Suppressor macrophage treated with lipopolysaccharide for 1 hour (primary cell): ENCODE data around the gene OVCA2.

ENCODE experiments used
- DNase-seq, 3 donors: peaks; one replicate each; pipeline ENCODE4 v3.0.0-alpha.2; 2020 to 2022

OVCA2 gene

DNA sequence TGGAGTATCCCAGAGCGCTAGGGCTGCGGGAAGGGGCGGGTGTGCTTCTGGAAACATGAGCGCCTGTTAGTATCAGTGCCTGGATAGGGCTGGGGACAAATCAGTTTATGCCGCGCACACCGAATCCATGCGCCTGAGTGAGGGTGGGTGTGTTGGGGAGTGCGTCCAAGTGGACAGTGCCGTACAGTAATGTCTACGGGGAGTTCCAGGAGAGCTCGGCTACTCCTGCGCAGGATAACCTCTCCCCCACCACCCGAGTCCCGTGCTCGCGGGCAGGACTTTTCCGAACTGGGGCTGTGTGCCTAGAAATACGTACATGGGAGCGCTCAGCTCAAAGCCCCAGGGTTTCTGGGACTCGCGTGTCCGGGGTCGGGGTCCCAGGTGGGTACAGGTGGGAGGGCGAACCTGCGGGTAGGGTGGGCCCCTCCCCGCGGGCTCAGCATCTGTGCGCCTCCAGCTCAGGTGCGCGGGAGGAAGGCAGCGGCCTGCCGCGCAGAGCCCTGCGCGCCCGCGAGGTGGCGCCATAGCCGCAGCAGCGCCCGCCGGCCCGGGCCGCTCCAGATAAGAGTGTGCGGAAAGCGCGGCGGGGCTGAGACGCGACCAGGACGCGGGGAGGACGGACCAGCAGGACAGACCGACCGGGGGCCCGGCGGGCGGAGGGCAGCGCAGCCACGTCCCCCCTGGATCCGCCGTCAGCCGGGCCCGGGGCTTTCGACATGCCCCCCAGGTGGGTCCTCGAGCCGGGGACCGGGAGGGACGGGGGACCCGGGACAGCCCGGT, 12.9 kb downstream of the OVCA2 start, which contains the start of gene HIC1:
HIC1 (plus strand) TSS at position 592 of the 780 bp plus-strand sequence. CDS start 1,588 bp downstream, outside the sequence.
- peak; percentile 73 to 92 (median 84) for DNase-seq

DNA sequence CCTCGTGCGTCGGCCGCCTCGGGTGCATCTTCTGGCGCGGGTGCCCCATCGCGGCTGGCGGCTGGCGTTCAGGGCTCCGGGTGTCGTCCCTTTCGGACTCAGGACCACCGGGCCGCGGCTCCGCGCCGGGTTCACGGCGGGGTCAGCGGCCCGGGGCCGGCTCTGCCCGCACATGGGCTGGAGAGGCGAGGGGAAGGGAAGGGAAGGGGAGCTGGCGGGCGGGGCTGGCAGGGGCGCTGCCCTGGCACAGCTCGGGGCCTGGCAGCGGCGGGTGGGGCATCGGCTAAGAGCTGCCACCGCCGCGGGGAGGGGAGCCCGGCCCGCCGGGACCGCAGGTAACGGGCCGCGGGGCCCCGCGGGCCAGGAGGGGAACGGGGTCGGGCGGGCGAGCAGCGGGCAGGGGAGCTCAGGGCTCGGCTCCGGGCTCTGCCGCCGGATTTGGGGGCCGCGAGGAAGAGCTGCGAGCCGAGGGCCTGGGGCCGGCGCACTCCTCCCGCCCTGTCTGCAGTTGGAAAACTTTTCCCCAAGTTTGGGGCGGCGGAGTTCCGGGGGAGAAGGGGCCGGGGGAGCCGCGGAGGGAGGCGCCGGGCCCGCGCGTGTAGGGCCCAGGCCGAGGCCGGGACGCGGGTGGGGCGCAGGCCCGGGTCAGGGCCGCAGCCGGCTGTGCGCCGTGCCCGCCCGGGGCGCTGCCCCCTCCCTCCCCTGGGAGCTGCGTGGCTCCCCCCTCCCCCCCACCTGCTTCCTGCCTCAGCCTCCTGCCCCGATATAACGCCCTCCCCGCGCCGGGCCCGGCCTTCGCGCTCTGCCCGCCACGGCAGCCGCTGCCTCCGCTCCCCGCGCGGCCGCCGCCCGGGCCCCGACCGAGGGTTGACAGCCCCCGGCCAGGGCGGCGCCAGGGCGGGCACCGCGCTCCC, 13.7 kb downstream of the OVCA2 start:
- peak in 1 of 3 donors; percentile 44 for DNase-seq

DNA sequence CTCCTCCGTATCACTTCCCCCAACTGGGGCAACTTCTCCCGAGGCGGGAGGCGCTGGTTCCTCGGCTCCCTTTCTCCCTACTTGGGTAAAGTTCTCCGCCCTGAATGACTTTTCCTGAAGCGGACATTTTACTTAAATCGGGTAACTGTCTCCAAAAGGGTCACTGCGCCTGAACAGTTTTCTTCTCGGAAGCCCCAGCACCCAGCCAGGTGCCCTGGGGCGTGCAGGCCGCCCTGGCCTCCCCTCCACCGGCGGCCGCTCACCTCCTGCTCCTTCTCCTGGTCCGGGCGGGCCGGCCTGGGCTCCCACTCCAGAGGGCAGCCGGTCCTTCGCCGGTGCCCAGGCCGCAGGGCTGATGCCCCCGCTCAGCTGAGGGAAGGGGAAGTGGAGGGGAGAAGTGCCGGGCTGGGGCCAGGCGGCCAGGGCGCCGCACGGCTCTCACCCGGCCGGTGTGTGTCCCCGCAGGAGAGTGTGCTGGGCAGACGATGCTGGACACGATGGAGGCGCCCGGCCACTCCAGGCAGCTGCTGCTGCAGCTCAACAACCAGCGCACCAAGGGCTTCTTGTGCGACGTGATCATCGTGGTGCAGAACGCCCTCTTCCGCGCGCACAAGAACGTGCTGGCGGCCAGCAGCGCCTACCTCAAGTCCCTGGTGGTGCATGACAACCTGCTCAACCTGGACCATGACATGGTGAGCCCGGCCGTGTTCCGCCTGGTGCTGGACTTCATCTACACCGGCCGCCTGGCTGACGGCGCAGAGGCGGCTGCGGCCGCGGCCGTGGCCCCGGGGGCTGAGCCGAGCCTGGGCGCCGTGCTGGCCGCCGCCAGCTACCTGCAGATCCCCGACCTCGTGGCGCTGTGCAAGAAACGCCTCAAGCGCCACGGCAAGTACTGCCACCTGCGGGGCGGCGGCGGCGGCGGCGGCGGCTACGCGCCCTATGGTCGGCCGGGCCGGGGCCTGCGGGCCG, 14.7 kb downstream of the OVCA2 start:
- peak; percentile 40 to 76 (median 58) for DNase-seq

DNA sequence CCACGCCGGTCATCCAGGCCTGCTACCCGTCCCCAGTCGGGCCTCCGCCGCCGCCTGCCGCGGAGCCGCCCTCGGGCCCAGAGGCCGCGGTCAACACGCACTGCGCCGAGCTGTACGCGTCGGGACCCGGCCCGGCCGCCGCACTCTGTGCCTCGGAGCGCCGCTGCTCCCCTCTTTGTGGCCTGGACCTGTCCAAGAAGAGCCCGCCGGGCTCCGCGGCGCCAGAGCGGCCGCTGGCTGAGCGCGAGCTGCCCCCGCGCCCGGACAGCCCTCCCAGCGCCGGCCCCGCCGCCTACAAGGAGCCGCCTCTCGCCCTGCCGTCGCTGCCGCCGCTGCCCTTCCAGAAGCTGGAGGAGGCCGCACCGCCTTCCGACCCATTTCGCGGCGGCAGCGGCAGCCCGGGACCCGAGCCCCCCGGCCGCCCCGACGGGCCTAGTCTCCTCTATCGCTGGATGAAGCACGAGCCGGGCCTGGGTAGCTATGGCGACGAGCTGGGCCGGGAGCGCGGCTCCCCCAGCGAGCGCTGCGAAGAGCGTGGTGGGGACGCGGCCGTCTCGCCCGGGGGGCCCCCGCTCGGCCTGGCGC, 15.4 kb downstream of the OVCA2 start:
- peak in 1 of 3 donors; percentile 42 for DNase-seq

GRCh38 chr17:2057760-2058585, 16.2 kb downstream of the OVCA2 start:
- peak in 1 of 3 donors; percentile 20 for DNase-seq

GRCh38 chr17:2058586-2059546, 17.0 kb downstream of the OVCA2 start:
- peak; percentile 81 to 91 (median 87) for DNase-seq

GRCh38 chr17:2059547-2060384, 17.9 kb downstream of the OVCA2 start:
- DNase-seq: no peak

- DNase-seq: no peak
Observed at GRCh38 chr17:2060385-2060658, 18.5 kb downstream of the OVCA2 start.

- DNase-seq: no peak
Observed at GRCh38 chr17:2060681-2061440, 19.0 kb downstream of the OVCA2 start.

GRCh38 chr17:2061441-2061958, 19.7 kb downstream of the OVCA2 start:
- DNase-seq: no peak

DNA sequence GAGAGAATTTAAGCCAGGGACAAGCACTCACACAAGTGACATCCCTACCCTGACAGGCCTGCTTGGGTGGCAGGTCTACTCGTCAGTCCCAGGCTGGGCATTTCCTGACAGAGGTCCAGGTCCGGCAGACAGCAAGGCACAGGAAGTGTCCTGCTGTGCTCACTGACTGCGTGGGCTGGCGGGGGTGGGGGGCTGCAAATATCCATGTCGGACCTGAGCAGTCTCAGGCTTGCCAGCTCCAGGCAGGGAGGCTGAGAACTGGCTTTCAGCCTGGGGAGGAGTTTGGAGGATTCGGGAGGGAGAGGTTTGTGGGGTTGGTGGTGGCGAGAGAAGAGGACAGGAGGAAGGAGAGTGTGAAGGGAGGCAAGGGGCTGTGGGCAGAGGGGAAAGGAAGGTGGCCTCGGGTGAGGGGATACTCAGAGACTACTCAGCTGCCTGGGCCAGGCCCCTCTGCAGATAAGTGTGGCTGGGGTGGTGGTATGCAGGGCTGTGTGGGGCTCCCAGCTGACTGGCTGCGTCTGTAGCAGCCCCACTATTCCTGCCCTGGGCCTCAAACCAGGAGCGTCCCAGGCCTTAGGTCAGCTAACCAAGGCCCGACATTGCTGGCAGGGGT, 20.9 kb downstream of the OVCA2 start:
- DNase-seq: no peak

GRCh38 chr17:2063261-2064146, 21.7 kb downstream of the OVCA2 start:
- no peak for DNase-seq

- DNase-seq: no peak
Observed at GRCh38 chr17:2064147-2064489, 22.3 kb downstream of the OVCA2 start.

DNA sequence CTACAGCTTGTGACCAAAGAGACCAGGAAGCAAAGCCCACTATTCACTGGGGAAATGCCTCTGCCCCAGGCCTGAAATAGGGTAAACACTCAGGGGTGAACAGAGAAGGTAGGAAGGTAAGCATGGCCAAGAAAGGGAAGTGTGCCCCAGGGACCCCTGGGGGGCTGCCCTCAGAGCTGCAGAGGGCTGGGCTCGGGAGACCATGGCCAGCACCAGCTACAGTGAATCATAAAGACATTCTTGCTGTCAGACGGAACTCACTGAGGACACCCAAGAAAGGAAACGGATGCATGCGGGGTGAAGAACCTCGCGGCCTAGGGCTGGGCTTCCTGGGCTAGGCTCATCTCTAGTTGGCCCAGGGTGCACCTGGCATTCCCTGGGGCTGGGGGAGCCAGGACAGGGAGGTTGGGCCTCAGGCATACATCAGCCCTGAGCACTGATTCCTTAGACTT, 22.7 kb downstream of the OVCA2 start:
- no peak for DNase-seq

- peak; percentile 60 to 77 (median 64) for DNase-seq
Observed at GRCh38 chr17:2064980-2065785, 23.4 kb downstream of the OVCA2 start.

DNA sequence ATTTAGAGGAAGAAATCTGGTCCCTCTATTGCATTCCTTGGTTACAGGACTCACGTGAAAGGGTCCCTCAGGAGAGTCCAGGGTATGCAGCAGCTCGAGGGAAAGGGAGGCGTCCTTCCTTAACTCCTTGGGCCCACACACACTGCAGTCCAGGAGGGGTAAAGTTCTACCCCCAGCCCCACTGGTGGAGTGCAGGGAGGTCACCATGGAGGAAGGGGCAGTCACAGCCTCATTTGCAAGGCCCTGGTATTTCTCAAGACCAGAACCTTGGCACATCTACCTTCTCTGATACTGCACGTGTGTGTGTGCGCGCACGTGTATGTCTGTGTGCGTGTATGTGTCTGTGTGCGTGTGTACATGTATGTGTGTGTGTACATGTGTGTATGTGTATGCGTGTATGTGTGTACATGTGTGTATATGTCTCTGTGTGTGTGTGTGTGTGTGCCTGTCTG, 24.2 kb downstream of the OVCA2 start:
- DNase-seq: no peak
